Activated T-helper 2 cell treated with anti-CD3 and anti-CD28 coated beads, Interferon-gamma antibody, Interleukin-2, Interleukin-4, amounts not matched to agents 10 μg/mL and 5 μg/mL and 100 μg/mL, durations not matched to agents 14 hours and 24 hours and 36 hours (primary cell): ENCODE results near the gene KPTN. TPM values are rescaled to one million over a fixed set of nuclear protein-coding genes. Genes with fewer than 3 reads are reported as not detected.

ENCODE experiments used
- DNase-seq: peaks from one replicate; pipeline ENCODE4 v3.0.0; 2021; ENCODE audit warnings: low spot score
- H3K27ac Mint-ChIP-seq: one replicate; pipeline ENCODE4 v1.8.0; 2021; ENCODE audit warnings: mixed read lengths
- H3K27me3 Mint-ChIP-seq: one replicate; pipeline ENCODE4 v1.8.0; 2021; ENCODE audit warnings: low read depth, mixed read lengths
- H3K36me3 Mint-ChIP-seq: one replicate; pipeline ENCODE4 v1.8.0; 2021; ENCODE audit warnings: low read depth, mixed read lengths
- H3K4me1 Mint-ChIP-seq: one replicate; pipeline ENCODE4 v1.8.0; 2021; ENCODE audit warnings: low read depth, mixed read lengths
- H3K4me3 Mint-ChIP-seq: one replicate; pipeline ENCODE4 v1.8.0; 2021; ENCODE audit warnings: low read depth, mild to moderate bottlenecking, moderate library complexity, mixed read lengths
- H3K9me3 Mint-ChIP-seq: one replicate; pipeline ENCODE4 v1.8.0; 2021; ENCODE audit warnings: mixed read lengths
- intact Hi-C: fragments of 100-400 bp; cut with micrococcal nuclease; formaldehyde crosslinking; loops from one replicate; pipeline ENCODE4 v1.15.1; 2023
- total RNA-seq: library from RNA; stranded (reverse); gene quantifications from 2 replicates; pipeline ENCODE4 v1.2.3, GENCODE V29; 2022

KPTN gene
- total RNA-seq, 1 donor from 2014 or later: 11.3 TPM

DNA sequence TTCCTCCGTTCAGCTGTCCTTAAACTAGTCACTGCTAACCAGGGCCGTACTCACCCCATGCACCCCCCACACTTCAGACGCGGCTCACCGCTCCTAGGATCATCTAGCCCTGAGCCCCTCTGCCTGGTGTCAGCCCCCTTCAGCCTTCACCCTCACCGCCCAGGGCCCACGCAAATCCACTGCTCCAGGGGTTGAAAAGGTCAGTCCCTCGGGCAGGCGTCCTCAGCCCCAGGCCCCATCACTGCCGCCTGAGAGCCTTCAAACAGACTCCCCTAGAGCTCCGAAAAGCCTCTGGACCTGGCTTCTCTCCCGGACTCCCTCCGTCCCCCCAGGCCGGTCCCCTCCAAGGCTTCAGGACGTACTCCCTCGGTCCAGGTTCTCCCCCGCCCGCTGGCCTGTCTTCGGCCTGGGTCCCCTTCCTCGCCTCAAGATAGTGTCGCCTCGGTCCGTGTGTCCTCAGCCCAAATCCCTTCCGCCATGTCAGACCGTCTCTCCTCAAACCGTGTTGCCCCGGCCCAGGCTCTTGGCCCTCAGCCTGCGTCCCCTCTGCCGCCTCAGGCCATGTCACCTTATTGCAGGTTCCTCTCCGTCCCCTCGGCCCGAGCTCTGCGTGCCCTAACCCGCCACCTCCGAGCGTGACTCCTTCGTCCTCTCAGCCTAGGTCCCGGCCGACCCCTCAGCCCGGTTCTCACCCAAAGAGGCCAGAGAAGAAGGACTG lies 30.3 kb upstream of the KPTN start:
- peaks cover 55% of the 10 kb centered on the region for H3K4me1 Mint-ChIP-seq
- peak overlapping the region; percentile 96 for H3K4me3 Mint-ChIP-seq

GRCh38 chr19:47512948-47513319 lies 28.9 kb upstream of the KPTN start:
- Mint-ChIP-seq H3K4me1 (peaks cover 47% of the 10 kb centered on the region), H3K9me3 (no peaks in the 10 kb centered on the region), H3K27ac (peak overlapping the region; percentile 67), H3K27me3 (no peaks in the 10 kb centered on the region), H3K36me3 (peaks cover 5% of the 10 kb centered on the region), H3K4me3 (peak overlapping the region; percentile 96)
- intact Hi-C loops: no loop called here
- no peak for DNase-seq

More for the DNA sequence above, 30.3 kb upstream of the KPTN start:
- Mint-ChIP-seq H3K27me3 (no peaks in the 10 kb centered on the region), H3K27ac (peak overlapping the region; percentile 91), H3K9me3 (no peaks in the 10 kb centered on the region), H3K36me3 (peaks cover 5% of the 10 kb centered on the region)
- no peak for DNase-seq
- intact Hi-C loops: loop anchor here (2.0 kb wide), 1 partner anchor 86 kb away; no protein-coding TSS in a partner anchor

GRCh38 chr19:47512183-47512947 lies 28.3 kb upstream of the KPTN start:
- no peak for DNase-seq
- Mint-ChIP-seq H3K27ac (peak overlapping the region; percentile 67), H3K9me3 (no peaks in the 10 kb centered on the region), H3K27me3 (no peaks in the 10 kb centered on the region), H3K36me3 (peaks cover 5% of the 10 kb centered on the region), H3K4me1 (peaks cover 42% of the 10 kb centered on the region), H3K4me3 (peak overlapping the region; percentile 96)
- intact Hi-C loops: no loop called here

DNA sequence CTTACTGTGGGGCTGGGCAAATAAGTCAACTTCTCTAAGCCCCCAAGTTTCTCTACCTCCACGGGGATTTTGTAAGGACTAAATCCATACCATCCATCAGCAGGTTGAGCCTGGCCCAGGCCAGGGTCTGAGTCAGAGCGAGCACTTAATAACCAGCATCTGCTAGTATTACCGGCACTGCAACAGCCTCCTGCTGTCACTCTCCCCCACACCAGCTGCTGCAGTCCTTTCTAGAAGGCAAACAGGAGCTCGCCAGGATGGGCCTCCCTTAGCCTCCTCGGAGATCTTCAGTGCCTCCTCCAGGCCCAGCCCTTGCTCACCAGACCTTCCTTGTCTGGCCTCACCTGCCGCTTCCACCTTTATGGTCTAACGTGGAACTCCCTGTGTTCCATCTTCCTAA lies 27.7 kb upstream of the KPTN start:
- intact Hi-C loops: no loop called here
- Mint-ChIP-seq H3K27ac (no peak overlapping the region), H3K4me1 (peaks cover 35% of the 10 kb centered on the region), H3K4me3 (no peak overlapping the region), H3K27me3 (no peaks in the 10 kb centered on the region), H3K36me3 (peaks cover 5% of the 10 kb centered on the region), H3K9me3 (no peaks in the 10 kb centered on the region)
- DNase-seq: no peak

GRCh38 chr19:47511128-47511517 lies 27.1 kb upstream of the KPTN start:
- no peak overlapping the region for H3K27ac Mint-ChIP-seq
- H3K4me3 Mint-ChIP-seq: no peak overlapping the region
- intact Hi-C loops: no loop called here
- peaks cover 5% of the 10 kb centered on the region for H3K36me3 Mint-ChIP-seq
- peaks cover 29% of the 10 kb centered on the region for H3K4me1 Mint-ChIP-seq
- no peaks in the 10 kb centered on the region for H3K27me3 Mint-ChIP-seq
- H3K9me3 Mint-ChIP-seq: no peaks in the 10 kb centered on the region
- no peak for DNase-seq

GRCh38 chr19:47510516-47511127 lies 26.6 kb upstream of the KPTN start:
- intact Hi-C loops: no loop called here
- no peak overlapping the region for H3K27ac Mint-ChIP-seq
- no peaks in the 10 kb centered on the region for H3K27me3 Mint-ChIP-seq
- H3K36me3 Mint-ChIP-seq: peaks cover 5% of the 10 kb centered on the region
- no peak overlapping the region for H3K4me3 Mint-ChIP-seq
- DNase-seq: no peak
- no peaks in the 10 kb centered on the region for H3K9me3 Mint-ChIP-seq
- peaks cover 27% of the 10 kb centered on the region for H3K4me1 Mint-ChIP-seq

- no peaks in the 10 kb centered on the region for H3K9me3 Mint-ChIP-seq
- H3K36me3 Mint-ChIP-seq: peaks cover 5% of the 10 kb centered on the region
- H3K27ac Mint-ChIP-seq: no peak overlapping the region
- no peak overlapping the region for H3K4me3 Mint-ChIP-seq
- no peaks in the 10 kb centered on the region for H3K27me3 Mint-ChIP-seq
- intact Hi-C loops: no loop called here
- no peak for DNase-seq
- H3K4me1 Mint-ChIP-seq: peaks cover 27% of the 10 kb centered on the region
These were observed 26.0 kb upstream of the KPTN start for GRCh38 chr19:47509973-47510372.

DNA sequence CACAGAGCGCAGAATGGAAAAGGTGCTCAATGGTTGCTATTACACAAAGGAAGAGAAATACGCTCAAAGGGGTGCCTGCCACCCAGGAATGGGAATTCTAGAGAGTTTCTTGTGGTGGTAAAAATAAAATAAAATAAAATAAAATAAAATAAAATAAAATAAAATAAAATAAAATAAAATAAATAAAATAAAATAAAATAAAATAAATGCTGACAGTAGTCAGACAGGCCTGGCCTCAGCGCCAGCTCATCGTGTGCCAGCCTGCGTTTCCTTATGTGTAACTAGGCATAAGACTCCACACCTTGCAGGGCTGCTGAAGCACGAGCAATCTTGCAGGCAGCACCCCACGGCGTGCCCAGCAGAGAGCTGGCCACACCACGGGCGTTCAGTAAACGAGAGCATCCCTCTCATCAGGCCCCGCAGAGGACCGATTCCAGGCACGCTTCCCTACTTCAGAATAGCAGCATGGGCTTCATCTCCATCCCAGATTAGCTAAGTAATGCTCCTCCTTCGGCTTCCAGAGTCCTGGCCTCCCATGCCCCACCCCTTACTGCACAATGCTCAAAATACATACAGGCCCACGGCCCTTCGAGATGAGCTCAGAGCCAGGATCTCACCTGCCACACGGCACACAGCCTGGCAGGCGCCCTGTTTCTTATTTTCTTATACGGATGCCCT lies 25.3 kb upstream of the KPTN start:
- Mint-ChIP-seq H3K4me3 (no peak overlapping the region), H3K27ac (no peak overlapping the region), H3K9me3 (no peaks in the 10 kb centered on the region), H3K4me1 (peaks cover 24% of the 10 kb centered on the region), H3K27me3 (no peaks in the 10 kb centered on the region), H3K36me3 (no peaks in the 10 kb centered on the region)
- intact Hi-C loops: no loop called here
- DNase-seq: no peak

DNA sequence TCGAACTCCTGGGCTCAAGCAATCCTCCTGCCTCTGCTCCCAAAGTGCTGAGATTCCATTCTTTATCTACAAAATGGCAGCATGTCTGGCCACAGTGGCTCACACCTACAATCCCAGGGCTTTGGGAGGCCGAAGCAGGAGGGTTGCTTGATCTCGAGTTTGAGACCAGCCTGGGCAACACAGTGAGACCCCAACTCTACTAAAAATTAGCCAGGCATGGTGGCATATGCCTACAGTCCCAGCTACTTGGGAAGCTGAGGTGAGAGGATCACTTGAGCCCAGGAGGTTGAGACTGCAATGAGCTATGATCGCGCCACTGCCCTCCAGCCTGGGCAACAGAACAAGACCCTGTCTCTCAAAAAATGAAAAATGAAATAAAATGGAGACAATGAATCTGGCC lies 24.7 kb upstream of the KPTN start:
- H3K4me3 Mint-ChIP-seq: no peak overlapping the region
- intact Hi-C loops: no loop called here
- no peak for DNase-seq
- H3K36me3 Mint-ChIP-seq: no peaks in the 10 kb centered on the region
- no peak overlapping the region for H3K27ac Mint-ChIP-seq
- H3K4me1 Mint-ChIP-seq: peaks cover 20% of the 10 kb centered on the region
- no peaks in the 10 kb centered on the region for H3K9me3 Mint-ChIP-seq
- no peaks in the 10 kb centered on the region for H3K27me3 Mint-ChIP-seq

DNA sequence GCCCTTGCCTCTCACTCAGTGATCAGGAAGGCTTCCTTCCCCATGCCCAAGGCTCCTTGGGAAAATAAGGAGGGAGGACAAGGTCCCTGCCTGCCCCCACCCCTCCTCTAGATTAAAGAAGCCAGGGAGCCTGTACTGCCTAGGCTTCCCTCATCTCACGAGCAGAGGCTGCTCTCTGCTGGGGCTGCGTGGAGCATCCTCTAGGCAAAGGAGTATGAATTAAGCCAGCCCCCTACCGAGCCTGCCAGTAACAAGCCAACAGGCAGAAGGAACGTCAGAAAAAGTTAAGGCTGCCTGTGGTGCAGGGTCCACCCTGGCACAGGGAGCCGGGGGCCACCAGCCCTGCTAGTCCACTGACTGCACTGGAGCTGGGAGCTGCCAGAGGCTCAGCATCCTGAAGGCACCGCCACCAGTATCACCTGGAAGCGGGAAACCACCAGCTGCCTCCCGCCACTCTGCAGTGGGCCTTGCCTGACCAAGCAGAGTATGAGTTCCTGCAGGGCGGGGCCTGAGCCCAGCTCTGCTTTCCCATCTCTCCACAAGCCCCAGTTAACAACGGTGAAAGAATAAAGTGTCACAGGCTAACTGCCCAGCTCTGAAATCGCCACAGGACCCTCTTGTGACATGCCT lies 24.0 kb upstream of the KPTN start:
- Mint-ChIP-seq H3K27ac (no peak overlapping the region), H3K27me3 (no peaks in the 10 kb centered on the region), H3K4me1 (peaks cover 14% of the 10 kb centered on the region), H3K9me3 (no peaks in the 10 kb centered on the region), H3K4me3 (no peak overlapping the region), H3K36me3 (peaks cover 3% of the 10 kb centered on the region)
- DNase-seq: no peak
- intact Hi-C loops: no loop called here

DNA sequence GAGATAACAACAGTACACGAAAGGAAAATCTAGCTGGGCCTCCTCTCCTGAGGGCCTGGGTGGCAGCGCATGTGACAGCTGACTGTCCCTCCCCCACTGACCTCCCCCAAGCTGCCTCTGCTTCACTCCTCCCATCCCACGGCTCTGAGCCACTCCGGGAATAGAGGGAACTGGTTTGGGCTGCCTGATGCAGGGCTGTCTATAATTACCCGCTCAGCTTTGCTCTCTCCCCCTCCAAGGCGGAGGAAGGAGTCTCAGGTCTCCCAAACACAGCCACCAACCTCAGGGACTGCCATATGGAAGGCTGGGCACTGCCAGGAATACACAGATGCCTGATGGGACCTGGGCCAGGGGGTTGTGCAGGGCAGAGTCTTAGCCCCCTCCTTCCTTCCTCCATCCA lies 23.0 kb upstream of the KPTN start:
- H3K27me3 Mint-ChIP-seq: no peaks in the 10 kb centered on the region
- DNase-seq: no peak
- H3K4me1 Mint-ChIP-seq: peaks cover 3% of the 10 kb centered on the region
- no peak overlapping the region for H3K4me3 Mint-ChIP-seq
- no peaks in the 10 kb centered on the region for H3K9me3 Mint-ChIP-seq
- H3K27ac Mint-ChIP-seq: no peak overlapping the region
- intact Hi-C loops: no loop called here
- H3K36me3 Mint-ChIP-seq: peaks cover 9% of the 10 kb centered on the region

GRCh38 chr19:47506459-47506858 lies 22.4 kb upstream of the KPTN start:
- Mint-ChIP-seq H3K9me3 (no peaks in the 10 kb centered on the region), H3K27ac (no peak overlapping the region), H3K36me3 (peaks cover 9% of the 10 kb centered on the region), H3K4me3 (no peak overlapping the region), H3K4me1 (no peaks in the 10 kb centered on the region), H3K27me3 (no peaks in the 10 kb centered on the region)
- intact Hi-C loops: no loop called here
- DNase-seq: no peak
